ENCODE results near the gene ZNF316. TPM values are rescaled to one million over a fixed set of nuclear protein-coding genes. Genes with fewer than 3 reads are reported as not detected.

Gene ZNF316
- polyA plus RNA-seq, 1 of the 3 experiments (the other 2 are of a cell fraction): 18.6 TPM

DNA sequence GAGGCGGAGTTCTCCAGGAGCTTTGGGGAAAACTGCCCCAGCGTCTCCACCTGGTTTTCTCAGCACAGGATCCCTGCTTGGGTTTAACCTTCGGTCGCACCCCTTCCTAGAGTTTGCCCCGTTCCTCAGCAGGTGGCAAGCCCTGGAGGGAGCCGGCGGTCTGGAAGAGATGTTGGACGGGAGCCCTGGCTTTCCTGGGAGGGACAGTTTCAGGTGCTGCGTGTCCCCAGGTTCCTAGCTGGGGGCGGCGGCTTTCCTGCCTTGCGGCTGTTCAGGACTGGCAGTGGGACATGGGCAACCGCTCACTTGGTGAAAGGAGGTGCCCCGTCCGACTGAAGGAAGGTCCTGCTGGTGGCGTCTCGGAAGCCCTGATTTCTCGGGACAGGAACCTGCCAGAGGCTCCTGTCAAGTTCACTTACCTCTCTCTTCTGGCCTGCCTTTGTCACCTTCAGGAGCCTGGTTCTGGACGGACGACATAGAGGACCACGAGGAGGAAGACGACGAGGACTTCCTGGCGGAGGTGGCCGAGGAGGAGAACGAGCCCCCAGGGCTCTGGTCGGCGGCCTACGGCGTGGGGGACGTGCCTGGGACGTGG, 14.8 kb downstream of the ZNF316 start:
- Histone ChIP-seq H3K9me3 (no peaks in the 10 kb centered on the region), H2AFZ (ENCODE audit: low read depth) (no peak overlapping the region), H3K9ac (no peak overlapping the region), H3K4me1 (ENCODE audit: control insufficient read depth in 1 of 2, insufficient read depth in 2 of 2, low read depth in 1 of 2, low read length in 1 of 2) (no peaks in the 10 kb centered on the region), H3K9me2 (no peaks in the 10 kb centered on the region), H4K20me1 (ENCODE audit: insufficient read depth) (peaks cover 12% of the 10 kb centered on the region; the same call in 1 of the 2 replicates), H3K27ac (ENCODE audit: low read depth in 2 of 2, low read length in 1 of 2) (no peak overlapping the region), H3K79me2 (ENCODE audit: insufficient read depth) (no peaks in the 10 kb centered on the region), H3K4me2 (no peak overlapping the region), H3K27me3 (ENCODE audit: insufficient read depth) (no peaks in the 10 kb centered on the region), H3K4me3 (ENCODE audit: low read depth in 2 of 2, low read length in 1 of 2) (peak overlapping the region in 1 of 2 experiments; percentile 12; a peak in 1 of 4 replicates), H3K36me3 (replicated peaks in 1 of 2; ENCODE audit: control insufficient read depth in 1 of 2, insufficient read depth in 2 of 2, low read length in 1 of 2) (peaks cover 39 to 78% of the 10 kb centered on the region in 2 experiments), H3F3A (replicated peaks; ENCODE audit: insufficient read depth) (peaks cover under 1% of the 10 kb centered on the region)
- CTCF ChIA-PET: no interaction called here
- POLR2A ChIA-PET: no interaction called here
- TF ChIP-seq, protein P1, sequence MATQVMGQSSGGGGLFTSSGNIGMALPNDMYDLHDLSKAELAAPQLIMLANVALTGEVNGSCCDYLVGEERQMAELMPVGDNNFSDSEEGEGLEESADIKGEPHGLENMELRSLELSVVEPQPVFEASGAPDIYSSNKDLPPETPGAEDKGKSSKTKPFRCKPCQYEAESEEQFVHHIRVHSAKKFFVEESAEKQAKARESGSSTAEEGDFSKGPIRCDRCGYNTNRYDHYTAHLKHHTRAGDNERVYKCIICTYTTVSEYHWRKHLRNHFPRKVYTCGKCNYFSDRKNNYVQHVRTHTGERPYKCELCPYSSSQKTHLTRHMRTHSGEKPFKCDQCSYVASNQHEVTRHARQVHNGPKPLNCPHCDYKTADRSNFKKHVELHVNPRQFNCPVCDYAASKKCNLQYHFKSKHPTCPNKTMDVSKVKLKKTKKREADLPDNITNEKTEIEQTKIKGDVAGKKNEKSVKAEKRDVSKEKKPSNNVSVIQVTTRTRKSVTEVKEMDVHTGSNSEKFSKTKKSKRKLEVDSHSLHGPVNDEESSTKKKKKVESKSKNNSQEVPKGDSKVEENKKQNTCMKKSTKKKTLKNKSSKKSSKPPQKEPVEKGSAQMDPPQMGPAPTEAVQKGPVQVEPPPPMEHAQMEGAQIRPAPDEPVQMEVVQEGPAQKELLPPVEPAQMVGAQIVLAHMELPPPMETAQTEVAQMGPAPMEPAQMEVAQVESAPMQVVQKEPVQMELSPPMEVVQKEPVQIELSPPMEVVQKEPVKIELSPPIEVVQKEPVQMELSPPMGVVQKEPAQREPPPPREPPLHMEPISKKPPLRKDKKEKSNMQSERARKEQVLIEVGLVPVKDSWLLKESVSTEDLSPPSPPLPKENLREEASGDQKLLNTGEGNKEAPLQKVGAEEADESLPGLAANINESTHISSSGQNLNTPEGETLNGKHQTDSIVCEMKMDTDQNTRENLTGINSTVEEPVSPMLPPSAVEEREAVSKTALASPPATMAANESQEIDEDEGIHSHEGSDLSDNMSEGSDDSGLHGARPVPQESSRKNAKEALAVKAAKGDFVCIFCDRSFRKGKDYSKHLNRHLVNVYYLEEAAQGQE (IDR thresholded peaks at IDR 0.05; ENCODE audit: low read depth, low read length): no peak
- TF ChIP-seq POLR2AphosphoS5 (IDR thresholded peaks at IDR 0.05; ENCODE audit: low read depth, low read length) (no peak), TAF1 (IDR thresholded peaks at IDR 0.05; ENCODE audit: borderline replicate concordance, low read depth, low read length) (no peak), RFX5 (IDR thresholded peaks at IDR 0.05; ENCODE audit: low read length) (no peak), FOXM1 (IDR thresholded peaks at IDR 0.05; ENCODE audit: low read depth) (no peak), NRF1 (IDR thresholded peaks at IDR 0.05; ENCODE audit: low read depth, low read length) (no peak), USF2 (IDR thresholded peaks at IDR 0.05; ENCODE audit: borderline replicate concordance, low read depth, low read length) (no peak), RAD21 (IDR thresholded peaks at IDR 0.05; ENCODE audit: low read length) (no peak), SIN3A (IDR thresholded peaks at IDR 0.05; ENCODE audit: borderline replicate concordance, low read depth, low read length) (no peak), EP300 (IDR thresholded peaks at IDR 0.05; ENCODE audit: borderline replicate concordance in 1 of 2, low read depth in 1 of 2, low read length in 1 of 2) (no peak), YY1 (IDR thresholded peaks at IDR 0.05; ENCODE audit: low read depth) (no peak), CHD2 (IDR thresholded peaks at IDR 0.05; ENCODE audit: low read length, partially characterized antibody) (no peak), CTCF (IDR thresholded peaks at IDR 0.05) (no peak), GATA2 (CRISPR knock-in tag; IDR thresholded peaks at IDR 0.05) (no peak), FOXJ3 (CRISPR knock-in tag; IDR thresholded peaks at IDR 0.05) (no peak), MEF2A (IDR thresholded peaks at IDR 0.05; ENCODE audit: borderline replicate concordance, low read depth) (no peak)
- 96% methylated on average over 32 of the region's 32 CpGs for WGBS (ENCODE audit: low lambda C conversion rate)
- peak; percentile 48 for DNase-seq
